ENCODE measurements around the gene MAN2B2. TPM values are rescaled to one million over a fixed set of nuclear protein-coding genes. Genes with fewer than 3 reads are reported as not detected.

The MAN2B2 gene
- total and polyA plus RNA-seq, 9 of the 15 experiments (the other 6 are each of a cell fraction or from before 2014, with no cell fraction given) = 0.21 to 8.8 (median 3.7) TPM

GRCh38 chr4:6542951-6543350, 32.0 kb upstream of the MAN2B2 start:
- Histone ChIP-seq H2AFZ (ENCODE audit: low read depth, low read length) (no peak overlapping the region), H3K4me3 (no peak overlapping the region), H3K9me1 (ENCODE audit: control insufficient read depth, insufficient read depth, low read length) (no peaks in the 10 kb centered on the region), H3K9ac (ENCODE audit: insufficient read depth in 1 of 2, low read depth in 2 of 2, low read length in 2 of 2) (no peak overlapping the region), H3K9me3 (replicated peaks; ENCODE audit: control insufficient read depth, insufficient read depth, low read depth, low read length) (no peaks in the 10 kb centered on the region), H4K20me1 (replicated peaks; ENCODE audit: control insufficient read depth, insufficient read depth, low read length) (peaks cover 12% of the 10 kb centered on the region), H3K79me2 (ENCODE audit: control insufficient read depth, insufficient read depth, low read length) (no peaks in the 10 kb centered on the region), H3K27ac (ENCODE audit: extremely low read depth, low read depth, low read length) (no peak overlapping the region), H3K4me1 (replicated peaks in 1 of 2; ENCODE audit: control insufficient read depth in 2 of 2, insufficient read depth in 2 of 2, low read length in 2 of 2) (peaks cover 0 to 3% of the 10 kb centered on the region in 2 experiments; a peak in 1 of 5 replicates), H3K4me2 (ENCODE audit: insufficient read depth, low read length) (no peak overlapping the region), H3K27me3 (ENCODE audit: control insufficient read depth in 2 of 2, insufficient read depth in 2 of 2, low read length in 2 of 2) (peaks cover 12 to 32% of the 10 kb centered on the region in 2 experiments; a peak in 4 of 5 replicates), H3K36me3 (ENCODE audit: control insufficient read depth, insufficient read depth, low read length) (no peaks in the 10 kb centered on the region)
- WGBS (ENCODE audit: insufficient coverage, low coverage, missing lambda C conversion rate) = 0% methylated on average over 12 of the region's 12 CpGs
- ATAC-seq (no peak), FAIRE-seq (no peak), DNase-seq (ENCODE audit: extremely low read depth in 1 of 4, low spot score in 3 of 4) (no peak)
- in situ Hi-C loops (cut with MboI) (no loop called here), intact Hi-C loops (cut with micrococcal nuclease) (loop anchor here (10.0 kb wide), 1 partner anchor 288 kb away; no protein-coding TSS in a partner anchor)
- ChIA-PET CTCF (ENCODE audit: low intra/inter-chr PET ratio) (no interaction called here), POLR2A (no interaction called here)
- BruUV-seq (replicated peaks) = no TSS peak
- TF ChIP-seq ZNF217 (CRISPR knock-in tag; IDR thresholded peaks at IDR 0.05) (no peak), TOE1 (IDR thresholded peaks at IDR 0.05; ENCODE audit: borderline replicate concordance) (no peak), TOE1 (CRISPR knock-in tag; IDR thresholded peaks at IDR 0.05; ENCODE audit: borderline replicate concordance, low read depth) (no peak), CEBPB (tag; IDR thresholded peaks at IDR 0.05) (no peak), ZNF12 (CRISPR knock-in tag; IDR thresholded peaks at IDR 0.05) (no peak), ZNF830 (CRISPR knock-in tag; IDR thresholded peaks at IDR 0.05) (no peak), MYBL2 (IDR thresholded peaks at IDR 0.05; ENCODE audit: low read depth) (no peak), MYBL2 (CRISPR knock-in tag; IDR thresholded peaks at IDR 0.05; ENCODE audit: borderline replicate concordance) (no peak), ZNF384 (IDR thresholded peaks at IDR 0.05; ENCODE audit: low read depth, low read length) (no peak), ZC3H11A (IDR thresholded peaks at IDR 0.05; ENCODE audit: low read depth, low read length) (no peak), CHD4 (IDR thresholded peaks at IDR 0.05; ENCODE audit: insufficient read depth, insufficient replicate concordance, low read depth, low read length, poor library complexity, severe bottlenecking) (no peak), ZNF41 (CRISPR knock-in tag; conservative IDR thresholded peaks at IDR 0.05) (no peak)

All from K562 (cell line).